Measurements from ENCODE around the gene SYCP2. TPM values are rescaled to one million over a fixed set of nuclear protein-coding genes. Genes with fewer than 3 reads are reported as not detected.

SYCP2 gene
- total RNA-seq, 1 donor from 2014 or later, result 3.2 TPM

DNA sequence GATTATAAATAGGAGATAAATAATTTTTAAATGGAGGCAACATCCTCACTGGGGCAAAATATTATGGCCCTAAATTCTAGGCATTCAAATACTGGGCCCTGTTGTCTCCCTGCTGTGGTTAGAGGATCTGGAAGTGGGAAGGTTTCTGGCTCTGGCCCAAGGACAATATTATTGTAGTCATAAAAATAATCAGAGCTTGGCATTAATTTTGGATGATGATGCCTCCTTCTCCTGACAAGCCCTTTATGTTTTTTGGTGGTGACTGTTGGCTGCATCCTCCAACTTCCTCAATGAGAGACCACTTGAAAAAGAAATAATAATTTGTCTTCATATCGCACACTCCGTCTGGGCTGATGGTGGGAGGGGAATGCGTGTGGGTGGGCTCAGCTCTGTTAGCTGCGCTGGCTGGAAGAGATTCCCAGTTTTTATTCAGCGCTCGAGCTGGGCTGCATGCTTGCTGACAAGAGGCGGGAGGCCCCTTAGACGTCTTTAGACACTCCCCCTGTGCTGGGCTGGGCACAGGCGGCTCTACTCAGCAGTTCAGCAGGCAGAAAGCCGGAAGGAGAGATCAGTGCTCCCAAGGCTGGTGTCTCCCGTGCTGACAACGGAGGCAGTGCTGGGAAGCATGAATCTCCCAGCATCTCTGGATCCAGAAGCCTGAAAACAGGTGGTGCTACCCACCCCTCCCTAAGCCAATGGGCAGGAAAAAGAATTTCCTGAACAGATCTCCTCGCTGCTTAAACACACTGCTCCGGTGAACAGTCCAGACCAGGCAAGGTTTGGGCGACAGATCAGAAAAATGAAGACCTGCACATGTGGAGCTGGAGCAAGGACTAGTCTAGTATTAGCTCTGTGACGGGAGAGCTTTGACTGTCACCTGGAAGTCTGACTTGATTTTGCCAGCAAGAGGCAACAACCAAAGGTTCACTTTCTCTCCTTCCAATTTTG lies 97.7 kb downstream of the SYCP2 start:
- DNase-seq (ENCODE audit: low spot score), result peak; percentile 69

- no peak for DNase-seq (ENCODE audit: low spot score)
Observed at GRCh38 chr20:59835057-59835447, 98.4 kb downstream of the SYCP2 start.

DNA sequence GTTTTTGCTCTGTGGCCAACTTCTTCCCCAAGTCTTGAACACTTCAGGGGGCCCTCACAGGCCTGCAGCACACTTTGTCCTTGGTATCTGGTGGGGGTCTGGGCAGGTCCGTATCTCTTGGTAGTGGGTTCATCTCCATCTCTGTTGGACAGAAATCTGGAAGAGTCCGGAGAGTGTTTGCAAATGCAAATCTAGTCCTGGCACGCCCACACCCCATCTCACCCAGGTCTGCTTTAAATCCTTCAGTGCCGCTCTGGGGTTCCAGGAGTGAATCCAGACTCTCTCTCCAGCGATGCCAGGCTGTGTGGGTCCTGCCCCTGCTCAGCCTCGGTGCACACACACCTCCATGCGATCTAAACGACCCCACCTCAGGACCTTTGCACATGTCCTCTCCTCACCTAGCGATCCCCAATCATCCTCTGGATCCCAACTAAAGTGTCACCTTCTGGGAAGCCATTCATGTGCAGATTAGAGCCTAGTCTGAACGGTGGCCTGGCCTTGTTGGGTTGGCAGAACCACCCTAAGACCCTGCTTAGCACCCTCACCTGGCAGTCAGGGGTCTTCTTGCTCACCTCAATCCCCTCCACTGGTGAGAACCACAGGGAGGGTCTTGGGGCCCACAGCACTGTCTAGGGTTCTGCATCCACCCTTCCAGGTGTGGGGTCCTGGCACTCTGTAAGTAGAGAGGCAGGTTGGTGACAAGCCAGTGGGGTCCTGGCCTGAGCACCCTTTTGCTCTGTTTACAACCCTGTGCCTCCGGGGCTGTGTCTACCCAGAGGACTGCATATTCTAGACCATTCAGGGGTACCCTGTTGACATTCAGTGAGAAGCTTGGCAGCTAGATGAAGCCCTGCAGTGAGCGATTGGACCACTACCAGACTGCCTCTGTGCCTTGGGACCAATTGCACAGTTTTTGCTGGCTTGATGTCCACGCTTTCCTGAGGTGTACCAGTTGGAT lies 100.8 kb downstream of the SYCP2 start:
- no peak for DNase-seq (ENCODE audit: low spot score)

DNA sequence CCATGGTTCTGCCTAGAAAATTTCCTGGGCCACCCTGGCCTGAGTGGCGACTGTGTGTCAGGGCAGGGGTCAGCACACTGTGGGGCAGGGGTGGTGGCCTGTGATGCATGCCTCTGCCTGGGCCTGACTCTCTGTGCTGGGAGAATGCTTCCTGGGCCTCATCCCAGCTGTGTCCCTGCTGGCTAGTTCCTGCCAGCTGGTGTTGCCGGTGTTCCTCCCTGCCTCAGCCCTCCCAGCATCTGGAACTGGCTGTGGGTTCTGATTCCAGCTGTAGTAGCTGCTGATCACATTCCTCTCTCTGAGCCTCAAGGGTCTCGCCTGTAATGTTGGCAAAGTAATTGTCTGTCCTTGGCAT lies 101.5 kb downstream of the SYCP2 start:
- DNase-seq (ENCODE audit: low spot score), result no peak

DNA sequence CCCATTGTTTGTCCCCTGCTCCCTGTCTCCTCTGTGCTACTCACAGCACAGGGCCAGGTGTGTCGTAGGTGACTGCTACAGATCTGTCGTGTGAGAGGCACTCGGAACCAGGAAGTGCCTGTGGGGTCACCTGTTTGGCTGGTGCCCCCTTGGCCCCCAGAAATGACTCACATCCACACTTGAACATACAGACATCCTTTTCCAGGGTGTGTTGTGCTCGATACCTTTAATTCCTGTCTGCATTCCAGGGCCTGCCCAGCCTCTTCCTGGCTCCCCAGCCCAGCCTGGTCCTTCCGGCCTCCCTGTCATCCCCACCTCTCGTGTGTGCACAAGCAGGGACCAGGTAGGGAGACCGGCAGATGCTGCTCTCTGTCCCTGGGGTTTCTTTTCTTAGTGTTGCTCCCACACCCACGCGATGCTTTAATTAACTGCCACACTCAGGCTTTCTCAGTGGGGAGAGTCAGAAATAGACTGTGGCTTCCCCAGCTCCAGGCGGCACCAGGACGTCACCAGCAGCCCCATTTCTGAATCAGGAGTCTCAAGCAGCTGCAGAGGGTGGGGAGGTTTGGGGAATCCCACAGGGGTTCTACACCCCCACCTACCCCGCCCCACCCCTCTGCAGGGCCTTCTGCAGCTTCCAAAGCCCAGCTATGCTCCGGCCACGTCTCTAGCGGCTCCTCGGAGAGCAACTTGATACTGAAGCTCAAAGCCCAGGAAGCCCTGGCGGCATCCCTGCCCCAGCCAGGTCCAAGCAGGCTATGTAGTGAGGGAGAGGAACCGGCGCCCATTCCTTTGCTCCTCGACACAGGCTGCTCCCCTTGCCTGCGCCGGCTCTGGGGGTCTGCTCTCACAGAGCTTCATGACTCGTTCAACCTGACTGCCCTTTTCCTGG lies 102.2 kb downstream of the SYCP2 start:
- DNase-seq (ENCODE audit: low spot score), result peak; percentile 73

DNA sequence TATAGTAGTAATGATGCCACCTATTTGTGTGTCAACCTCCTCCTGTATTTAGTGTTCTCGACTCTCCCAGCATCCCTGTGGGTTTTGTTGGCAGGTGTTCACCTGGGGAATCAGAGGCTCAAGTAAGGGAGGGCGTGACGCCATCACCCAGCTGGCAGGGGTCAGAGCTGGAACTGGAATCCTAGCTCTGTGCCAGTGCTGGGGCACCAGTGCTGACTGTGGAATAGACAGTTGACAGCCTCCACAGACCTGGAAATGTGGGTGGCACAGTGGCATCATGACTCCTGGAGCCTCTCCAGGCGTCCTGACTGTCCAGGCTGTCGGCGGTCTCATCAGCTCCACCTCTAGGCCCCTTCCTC lies 102.8 kb downstream of the SYCP2 start:
- DNase-seq (ENCODE audit: low spot score), result no peak

GRCh38 chr20:59829786-59830664 lies 103.4 kb downstream of the SYCP2 start:
- DNase-seq (ENCODE audit: low spot score), result no peak

DNA sequence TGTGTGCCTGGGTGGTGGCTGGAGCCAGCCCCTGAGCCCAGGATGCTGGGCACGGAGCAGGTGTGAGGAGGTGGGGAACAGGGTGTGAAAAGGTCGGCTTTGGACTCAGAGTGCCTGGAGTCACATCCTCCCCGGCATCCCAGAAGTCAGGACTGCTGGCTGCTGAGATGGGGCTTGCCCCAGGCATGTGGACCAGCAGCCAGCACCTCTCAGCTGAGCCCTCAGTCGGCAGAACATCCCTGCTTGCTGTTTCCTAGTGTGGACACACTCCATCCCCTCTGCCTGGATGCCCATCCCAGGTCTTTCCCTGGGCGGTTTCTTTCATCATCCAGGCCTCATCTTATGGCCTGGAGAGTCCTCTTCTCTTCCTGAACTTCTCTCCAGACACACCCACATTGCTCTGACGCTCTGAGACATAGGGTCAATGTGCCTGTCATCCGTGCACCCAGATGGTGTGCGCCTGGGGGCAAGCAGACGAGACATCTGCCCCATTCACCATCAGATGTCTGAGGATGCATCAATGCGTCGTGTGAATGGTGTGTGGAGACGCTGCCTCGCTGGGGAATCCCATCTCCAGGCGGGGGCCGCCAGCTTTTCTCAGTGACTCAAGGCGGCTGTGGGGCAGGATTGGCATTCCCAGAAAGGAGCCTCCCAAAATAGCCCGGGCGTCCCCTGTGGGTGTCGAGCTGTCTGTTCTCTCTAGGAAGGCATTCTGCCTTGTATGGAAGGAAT lies 104.2 kb downstream of the SYCP2 start:
- DNase-seq (ENCODE audit: low spot score), result no peak

DNA sequence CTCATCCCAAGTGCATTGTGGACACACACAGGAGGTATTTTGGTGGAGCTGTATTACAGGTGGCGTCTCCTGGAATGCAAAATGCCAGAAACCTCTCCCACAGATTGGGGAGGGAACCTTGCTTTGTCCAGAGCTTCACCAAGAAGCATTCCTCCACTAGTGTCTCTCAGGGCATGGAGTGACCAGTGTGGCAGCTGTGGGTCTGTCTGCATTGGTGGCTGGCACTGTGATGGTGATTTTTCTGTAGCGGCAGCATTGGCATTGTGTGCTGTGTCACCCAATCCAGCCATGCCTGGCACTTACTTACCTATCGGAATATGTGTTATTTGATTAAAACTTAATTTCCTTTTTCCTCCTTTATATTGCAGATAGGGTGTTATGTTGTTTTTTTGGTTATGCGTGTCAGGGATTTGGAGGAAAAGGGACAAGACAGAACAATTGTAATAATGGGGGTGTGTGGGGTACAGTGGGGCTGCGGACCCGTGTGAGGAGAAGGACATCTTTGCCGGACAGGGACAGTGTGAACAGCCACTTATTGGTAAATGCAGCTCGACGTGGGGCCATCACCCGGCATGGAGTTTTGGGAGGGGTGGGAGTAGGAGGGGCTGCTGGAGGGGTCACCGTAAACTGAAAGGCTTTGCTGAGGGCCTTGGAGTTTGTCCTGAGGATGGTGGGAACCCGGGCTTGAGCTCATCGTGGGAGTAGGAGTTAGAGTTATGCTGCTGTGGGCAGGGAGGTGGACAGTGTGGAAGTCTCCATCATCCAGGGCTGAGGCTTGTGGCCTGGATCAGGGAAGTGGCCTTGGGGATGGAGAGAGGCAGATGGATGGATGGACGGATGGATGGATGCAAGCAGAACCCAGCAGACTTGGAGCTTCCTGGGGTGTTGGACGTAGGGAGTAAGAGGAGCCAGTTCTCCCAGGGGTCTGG lies 105.0 kb downstream of the SYCP2 start:
- DNase-seq (ENCODE audit: low spot score), result no peak

DNA sequence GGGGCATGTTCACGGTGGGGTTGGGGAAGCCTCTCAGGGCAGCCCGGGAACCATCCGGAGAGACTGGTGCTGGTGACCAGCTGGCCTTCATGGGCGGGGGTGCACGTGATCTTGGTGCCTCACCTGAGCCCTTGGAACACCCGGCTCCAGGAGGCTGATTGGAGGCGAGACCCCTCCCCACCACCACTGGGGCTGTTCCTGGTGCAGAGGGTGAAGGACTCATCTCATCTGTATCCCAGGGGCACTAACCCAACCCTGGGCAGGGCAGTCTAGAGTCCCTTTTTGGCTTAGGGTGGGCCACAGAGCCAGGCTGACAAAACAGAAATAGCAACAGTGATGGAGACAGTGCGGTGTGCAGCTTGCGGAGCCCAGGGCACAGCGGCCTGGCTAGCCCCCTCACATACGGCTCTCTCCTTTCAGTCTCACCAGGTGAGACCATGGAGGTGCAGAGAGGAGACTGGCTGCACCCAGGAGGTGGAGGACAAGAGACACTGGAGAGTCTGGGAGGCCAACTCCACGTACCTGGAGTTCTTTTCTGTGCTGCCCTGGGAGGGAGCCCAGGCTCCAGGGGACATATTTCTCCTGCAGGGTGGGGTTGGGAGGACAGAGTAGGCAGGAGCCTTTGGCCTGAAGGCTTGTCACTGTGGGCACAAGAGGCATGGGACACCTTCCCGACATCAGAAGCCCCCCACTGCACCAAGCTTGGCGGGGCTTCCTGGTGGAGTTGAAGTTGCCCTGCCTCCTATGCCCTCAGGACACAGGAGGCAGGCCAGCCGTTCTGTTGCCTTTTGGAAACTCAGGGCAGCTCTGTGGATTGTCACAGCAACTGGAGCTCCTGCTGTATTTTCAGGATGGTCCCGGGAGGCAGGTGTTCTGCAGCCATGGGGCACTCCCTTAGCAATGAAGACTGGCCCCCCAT lies 106.0 kb downstream of the SYCP2 start:
- no peak for DNase-seq (ENCODE audit: low spot score)

GRCh38 chr20:59825944-59826759 lies 107.3 kb downstream of the SYCP2 start:
- peak; percentile 57 for DNase-seq (ENCODE audit: low spot score)

DNA sequence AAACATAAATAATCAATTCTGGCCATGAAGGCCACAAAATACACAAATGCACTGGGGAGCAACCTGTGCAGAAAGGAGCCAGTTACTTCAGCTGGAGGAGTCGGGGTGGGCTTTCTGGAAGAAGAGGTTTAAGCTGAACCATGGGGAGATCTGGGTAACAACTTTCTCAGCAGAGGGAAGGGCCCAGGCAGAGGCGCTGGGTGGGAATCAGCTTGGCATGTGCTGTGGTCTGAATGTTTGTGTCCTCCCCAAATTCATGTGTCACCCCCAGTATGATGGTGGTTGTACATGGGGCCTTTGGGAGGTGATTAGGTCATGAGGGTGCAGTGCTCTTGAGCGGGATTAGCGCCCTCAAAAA lies 107.9 kb downstream of the SYCP2 start:
- no peak for DNase-seq (ENCODE audit: low spot score)

DNA sequence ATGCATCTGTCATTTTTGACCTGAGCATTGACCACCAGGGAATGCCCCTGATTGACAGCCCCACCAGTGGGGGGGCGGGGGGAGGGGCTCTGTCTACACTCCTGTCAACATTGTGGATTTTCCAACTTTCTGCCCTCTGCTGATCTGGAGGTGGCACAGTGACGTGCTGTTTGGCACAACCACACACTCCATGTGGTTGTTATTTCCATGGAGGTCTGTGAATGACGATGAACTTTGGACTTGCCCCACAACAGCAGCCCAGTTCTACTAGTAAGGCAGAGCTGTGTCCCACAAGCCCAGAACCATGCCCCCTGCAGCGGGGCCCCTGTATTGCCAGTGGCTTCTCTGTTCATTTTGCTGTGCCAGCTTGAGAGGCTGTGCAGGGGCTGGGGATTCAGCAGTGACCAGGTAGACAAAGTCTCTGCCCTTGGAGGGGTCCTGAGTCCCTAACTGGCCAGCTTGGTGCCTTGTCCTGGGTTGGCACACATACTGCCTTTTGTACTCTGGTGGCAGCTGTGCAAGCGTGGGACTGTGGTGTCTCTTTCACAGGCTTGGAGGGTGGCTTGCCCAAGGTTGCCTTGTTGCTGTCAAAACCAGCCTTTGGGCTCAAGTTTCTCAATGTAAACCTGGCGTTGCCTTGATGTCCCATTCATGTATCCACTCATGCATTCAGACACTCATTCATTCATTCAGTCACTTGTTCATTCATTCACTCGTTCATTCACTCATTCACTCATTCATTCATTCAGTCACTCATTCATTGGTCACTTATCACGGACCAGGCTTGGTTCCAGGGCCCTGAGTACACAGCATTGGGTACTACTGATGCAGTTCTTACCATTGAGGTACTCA lies 108.5 kb downstream of the SYCP2 start:
- no peak for DNase-seq (ENCODE audit: low spot score)

- no peak for DNase-seq (ENCODE audit: low spot score)
Observed at GRCh38 chr20:59823491-59824259, 109.8 kb downstream of the SYCP2 start.

DNA sequence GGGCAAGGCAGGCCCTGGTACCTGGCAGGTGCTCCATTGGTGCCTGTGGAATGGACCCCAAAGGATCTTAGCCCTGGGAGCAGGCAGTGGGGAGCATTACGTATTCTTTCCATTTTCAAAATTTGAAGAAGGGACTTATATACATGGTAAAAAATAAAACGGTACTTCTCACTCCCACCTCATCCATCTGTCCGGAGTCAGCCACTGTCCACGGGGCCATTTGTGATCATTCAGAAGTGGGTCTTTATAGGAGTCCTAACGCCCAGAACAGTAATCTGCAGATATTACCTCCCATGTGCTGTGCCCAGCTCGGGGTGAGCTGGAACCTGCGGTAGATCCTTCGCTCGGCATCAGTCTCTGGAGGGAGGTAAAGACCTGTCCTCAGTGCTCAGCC lies 110.4 kb downstream of the SYCP2 start:
- DNase-seq (ENCODE audit: low spot score), result no peak
